Thymus (tissue), 11 donors: ENCODE data around the gene XYLB. TPM values are rescaled to one million over a fixed set of nuclear protein-coding genes. Genes with fewer than 3 reads are reported as not detected.

ENCODE experiments used
- DNase-seq, 9 donors: peaks; one replicate each; pipeline ENCODE4 v3.0.0-alpha.2; 2013; ENCODE audit warnings: low spot score in 9 of 9, low read depth in 6 of 9, missing footprints in 1 of 9
- H3K27ac ChIP-seq, 2 donors: one replicate each; pipeline ENCODE4 v1.5.1; 2013; ENCODE audit warnings: control low read depth in 1 of 2, low read depth in 1 of 2, low read length in 1 of 2, mild to moderate bottlenecking in 1 of 2, moderate library complexity in 1 of 2
- H3K27me3 ChIP-seq, 2 donors: one replicate each; pipeline ENCODE4 v1.5.1; 2013; ENCODE audit warnings: low read length in 1 of 2; ENCODE audit not compliant: control insufficient read depth in 2 of 2, insufficient read depth in 1 of 2
- H3K36me3 ChIP-seq, 2 donors: one replicate each; pipeline ENCODE4 v1.5.1; 2013; ENCODE audit warnings: low read length in 1 of 2, mild to moderate bottlenecking in 1 of 2, moderate library complexity in 1 of 2; ENCODE audit not compliant: control insufficient read depth in 2 of 2, insufficient read depth in 2 of 2
- H3K4me1 ChIP-seq, 2 donors: one replicate each; pipeline ENCODE4 v1.5.1; 2013; ENCODE audit warnings: low read length in 2 of 2; ENCODE audit not compliant: control insufficient read depth in 2 of 2, insufficient read depth in 2 of 2
- H3K4me3 ChIP-seq, 2 donors: one replicate each; pipeline ENCODE4 v1.5.1; 2013; ENCODE audit warnings: low read length in 2 of 2, control low read depth in 1 of 2, mild to moderate bottlenecking in 1 of 2
- H3K9me3 ChIP-seq, 2 donors: one replicate each; pipeline ENCODE4 v1.5.1; 2013; ENCODE audit warnings: low read length in 1 of 2, mild to moderate bottlenecking in 1 of 2; ENCODE audit not compliant: control insufficient read depth in 2 of 2, insufficient read depth in 1 of 2
- WGBS: extraction: QIAGEN DNeasy Blood & Tissue Kit; methylation state at CpG from one replicate; pipeline ENCODE4 v1.1.7; 2013; 5-methylcytosine and 5-hydroxymethylcytosine counted together
- polyA plus RNA-seq: library from polyadenylated mRNA; stranded (reverse); fragments of 200-250 nt; gene quantifications from one replicate; pipeline ENCODE4 v1.2.3, GENCODE V29; 2013
- total RNA-seq: library from RNA; stranded (reverse); fragments of 120-200 nt; gene quantifications from one replicate; pipeline ENCODE4 v1.2.4, GENCODE V29; 2013
- donor health status: healthy.

Gene XYLB
- total and polyA plus RNA-seq, 2 donors, result 0.43 to 2.2 TPM

DNA sequence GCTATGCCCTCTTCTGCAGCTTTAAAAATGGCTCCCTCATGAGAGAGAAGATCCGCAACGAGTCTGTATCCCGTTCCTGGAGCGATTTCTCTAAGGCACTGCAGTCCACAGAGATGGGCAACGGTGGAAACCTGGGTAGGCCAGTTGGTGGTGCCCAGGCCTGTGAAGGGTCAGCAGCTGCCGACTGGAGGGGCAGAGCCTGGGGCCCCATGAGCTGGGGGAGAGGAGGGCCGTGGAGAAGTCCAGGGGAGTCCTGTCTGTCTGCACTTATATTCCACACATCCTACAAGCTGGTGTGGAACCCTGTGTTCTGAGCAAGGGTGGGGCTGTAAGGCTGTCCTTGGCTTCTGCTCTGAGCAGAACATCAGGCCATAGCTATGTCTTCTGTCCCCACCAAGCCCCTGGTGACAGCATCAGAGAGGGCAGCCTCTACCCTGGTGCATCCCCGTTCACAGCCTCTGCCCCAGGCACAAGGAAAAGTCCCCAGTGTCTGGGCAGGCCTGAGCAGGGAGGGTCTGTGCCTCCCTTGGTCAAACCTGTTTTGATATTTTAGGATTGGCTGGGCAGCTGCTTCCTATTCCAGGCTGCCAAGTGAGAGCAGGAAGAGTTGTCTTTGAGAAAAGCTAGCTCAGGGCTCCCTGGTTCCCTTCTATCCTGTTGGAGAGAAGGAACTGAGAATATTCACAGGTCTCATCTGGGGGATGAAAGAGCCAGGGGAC lies 29.7 kb downstream of the XYLB start:
- Histone ChIP-seq H3K36me3 (peaks cover 8 to 18% of the 10 kb centered on the region in 2 donors), H3K4me3 (no peak overlapping the region), H3K9me3 (peaks cover 0 to 1% of the 10 kb centered on the region in 2 donors), H3K27me3 (no peaks in the 10 kb centered on the region), H3K4me1 (peaks cover 14 to 16% of the 10 kb centered on the region in 2 donors), H3K27ac (no peak overlapping the region)
- 97% methylated on average over 8 of the region's 8 CpGs for WGBS
- no peak for DNase-seq

DNA sequence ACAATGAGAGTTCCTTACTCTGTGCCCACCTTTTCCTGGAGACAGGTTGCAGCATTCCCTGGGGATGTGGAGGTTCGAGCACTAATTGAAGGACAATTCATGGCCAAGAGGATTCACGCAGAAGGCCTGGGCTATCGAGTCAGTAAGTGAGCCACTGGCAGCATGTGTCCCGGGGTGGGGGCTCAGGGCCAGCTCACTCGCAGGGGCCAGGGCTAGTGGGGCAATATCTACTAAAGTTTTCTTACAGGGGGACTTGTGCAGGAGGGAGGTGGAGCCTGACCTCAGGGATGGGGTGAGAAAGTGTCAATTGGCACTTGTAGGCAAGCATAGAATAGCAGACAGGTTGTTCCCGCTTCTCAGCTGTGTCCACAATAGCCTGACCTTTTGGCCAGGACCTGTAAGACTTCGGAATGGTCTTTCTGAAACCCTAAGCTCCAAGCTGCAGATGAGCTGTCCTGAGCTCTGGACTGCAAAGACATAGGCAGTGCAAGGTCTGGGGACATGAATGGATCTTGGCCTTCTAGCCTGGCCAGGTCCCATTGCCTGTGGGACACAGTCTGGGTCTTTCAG lies 32.7 kb downstream of the XYLB start:
- Histone ChIP-seq H3K27ac (no peak overlapping the region), H3K9me3 (peaks cover 0 to 1% of the 10 kb centered on the region in 2 donors), H3K36me3 (peaks cover 8 to 18% of the 10 kb centered on the region in 2 donors), H3K4me1 (peaks cover 5 to 7% of the 10 kb centered on the region in 2 donors), H3K4me3 (no peak overlapping the region), H3K27me3 (no peaks in the 10 kb centered on the region)
- WGBS, result 97% methylated on average over 7 of the region's 7 CpGs
- no peak for DNase-seq

DNA sequence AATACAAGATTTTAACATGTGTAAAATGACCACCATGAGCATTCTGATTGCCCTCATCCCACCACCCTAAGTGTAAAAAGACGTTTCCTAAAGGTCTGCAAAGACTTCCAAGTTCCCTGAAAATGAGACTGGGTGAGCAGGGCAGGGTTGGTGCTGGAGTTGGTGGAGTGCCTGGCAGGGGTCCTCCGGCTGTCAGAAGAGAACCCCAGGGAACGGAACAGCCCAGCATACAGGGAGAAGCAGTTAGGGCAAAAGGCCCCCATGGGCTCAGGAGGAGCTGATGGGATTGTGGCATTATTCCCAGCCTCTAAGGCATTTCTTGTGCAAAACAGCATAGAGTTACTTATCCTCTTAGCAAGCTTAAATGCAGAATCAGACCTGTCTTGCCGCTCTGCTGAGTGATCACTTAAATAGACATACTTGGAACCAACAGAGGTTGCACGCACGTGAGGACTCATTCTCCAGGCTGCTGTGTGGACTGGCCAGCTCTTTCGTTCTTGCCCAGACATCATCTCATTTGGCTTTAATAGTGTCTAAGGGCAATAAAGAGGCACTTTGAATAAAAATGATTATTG lies 36.0 kb downstream of the XYLB start:
- no peak overlapping the region for H3K27ac ChIP-seq
- 89% methylated on average over 7 of the region's 7 CpGs for WGBS
- no peak for DNase-seq

DNA sequence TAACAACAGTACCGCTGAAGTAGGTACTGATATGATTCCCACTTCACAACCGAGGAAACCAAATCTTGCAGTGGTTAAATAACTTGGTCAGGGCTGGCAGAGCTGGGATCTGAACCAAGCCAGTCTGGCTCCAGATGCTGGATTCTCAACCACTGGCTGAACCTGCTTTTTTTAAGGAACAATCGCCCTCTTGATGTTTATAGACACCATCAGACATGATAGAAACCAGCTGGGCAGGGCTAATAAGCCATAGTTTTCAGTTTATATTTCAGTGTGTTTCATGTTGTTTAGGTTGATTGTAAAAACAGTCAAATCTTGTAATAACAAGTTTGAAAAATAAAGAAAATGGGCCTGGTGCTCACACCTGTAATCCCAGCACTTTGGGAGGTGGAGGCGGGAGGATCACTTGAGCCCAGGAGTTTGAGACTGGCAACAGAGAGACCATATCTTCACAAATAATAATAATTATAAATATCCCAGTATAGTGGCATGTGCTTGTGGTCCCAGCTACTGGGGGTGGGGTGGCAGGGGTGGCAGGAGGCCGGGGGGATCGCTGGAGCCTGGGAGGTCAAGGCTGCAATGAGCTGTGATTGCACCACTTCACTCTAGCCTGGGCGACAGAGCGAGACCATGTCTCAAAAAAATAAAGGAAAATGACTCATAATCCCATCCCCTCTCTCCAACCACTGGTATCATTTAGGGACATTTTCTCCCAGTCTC lies 36.7 kb downstream of the XYLB start:
- Histone ChIP-seq H3K4me3 (no peak overlapping the region), H3K27ac (no peak overlapping the region), H3K9me3 (peaks cover 1 to 4% of the 10 kb centered on the region in 2 donors), H3K27me3 (no peaks in the 10 kb centered on the region), H3K36me3 (peaks cover 6 to 8% of the 10 kb centered on the region in 2 donors), H3K4me1 (no peaks in the 10 kb centered on the region)
- DNase-seq, result no peak
- 96% methylated on average over 8 of the region's 8 CpGs for WGBS

More for the DNA sequence above, 36.0 kb downstream of the XYLB start:
- H3K4me3 ChIP-seq, result no peak overlapping the region
- H3K4me1 ChIP-seq, result no peaks in the 10 kb centered on the region
- H3K27me3 ChIP-seq, result no peaks in the 10 kb centered on the region
- peaks cover 1 to 4% of the 10 kb centered on the region in 2 donors for H3K9me3 ChIP-seq
- H3K36me3 ChIP-seq, result peaks cover 8 to 11% of the 10 kb centered on the region in 2 donors

DNA sequence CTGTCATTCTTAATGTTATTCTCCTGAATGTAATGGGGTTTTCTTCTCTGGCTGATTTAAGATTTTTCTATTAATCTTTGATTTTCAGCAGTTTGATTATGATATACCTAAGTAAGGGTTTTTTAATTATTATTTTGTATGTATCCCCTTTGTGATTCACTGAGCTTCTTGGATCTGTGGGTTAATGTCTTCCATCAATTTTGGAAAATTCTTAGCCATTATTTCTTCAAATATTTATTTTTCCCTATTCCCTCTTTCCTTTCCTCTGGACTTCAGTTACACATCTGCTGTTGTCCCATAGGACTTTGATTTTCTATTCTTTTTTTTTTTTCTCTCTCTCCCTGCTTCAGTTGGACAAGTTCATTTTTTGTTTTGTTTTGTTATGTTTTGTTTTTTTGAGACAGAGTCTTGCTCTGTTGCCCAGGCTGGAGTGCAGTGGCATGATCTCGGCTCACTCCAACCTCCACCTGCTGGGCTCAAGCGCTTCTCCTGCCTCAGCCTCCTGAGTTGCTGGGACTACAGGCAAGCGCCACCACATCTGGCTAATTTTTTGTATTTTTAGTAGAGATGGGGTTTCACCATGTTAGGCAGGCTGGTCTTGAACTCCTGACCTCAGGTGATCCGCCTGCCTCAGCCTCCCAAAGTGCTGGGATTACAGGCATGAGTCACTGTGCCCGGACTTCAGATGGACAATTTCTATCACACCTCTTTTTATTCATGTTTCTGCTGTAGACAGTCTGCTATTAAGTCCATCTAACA lies 40.6 kb downstream of the XYLB start:
- no peak overlapping the region for H3K27ac ChIP-seq
- no peak for DNase-seq
- no peaks in the 10 kb centered on the region for H3K27me3 ChIP-seq
- H3K4me3 ChIP-seq, result no peak overlapping the region
- H3K4me1 ChIP-seq, result no peaks in the 10 kb centered on the region
- no peaks in the 10 kb centered on the region for H3K36me3 ChIP-seq
- WGBS, result 99% methylated on average over 5 of the region's 5 CpGs
- peaks cover 0 to 4% of the 10 kb centered on the region in 2 donors for H3K9me3 ChIP-seq

DNA sequence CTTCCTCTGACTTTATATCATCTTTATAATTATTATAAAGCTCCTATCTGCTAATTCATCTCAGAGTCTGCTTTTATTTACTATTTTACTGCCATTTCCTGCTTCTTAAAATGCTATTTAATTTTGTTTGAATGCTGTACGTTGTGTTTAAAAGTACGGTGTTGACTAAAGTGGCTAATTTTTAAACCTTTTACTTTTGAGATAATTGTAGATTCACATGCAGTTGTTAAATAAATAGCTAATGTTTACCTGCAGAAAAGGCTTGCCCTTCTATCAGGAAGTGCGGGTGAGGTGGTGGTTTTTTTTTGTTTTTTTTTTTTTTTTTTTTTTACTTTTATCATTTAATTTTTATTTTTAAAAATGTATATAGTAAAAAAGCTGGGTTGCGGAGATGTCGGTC lies 41.3 kb downstream of the XYLB start:
- 88% methylated on average over 5 of the region's 5 CpGs for WGBS
- no peaks in the 10 kb centered on the region for H3K27me3 ChIP-seq
- H3K9me3 ChIP-seq, result peaks cover 0 to 4% of the 10 kb centered on the region in 2 donors
- no peak for DNase-seq
- no peak overlapping the region for H3K4me3 ChIP-seq
- no peaks in the 10 kb centered on the region for H3K4me1 ChIP-seq
- H3K27ac ChIP-seq, result no peak overlapping the region
- H3K36me3 ChIP-seq, result no peaks in the 10 kb centered on the region

DNA sequence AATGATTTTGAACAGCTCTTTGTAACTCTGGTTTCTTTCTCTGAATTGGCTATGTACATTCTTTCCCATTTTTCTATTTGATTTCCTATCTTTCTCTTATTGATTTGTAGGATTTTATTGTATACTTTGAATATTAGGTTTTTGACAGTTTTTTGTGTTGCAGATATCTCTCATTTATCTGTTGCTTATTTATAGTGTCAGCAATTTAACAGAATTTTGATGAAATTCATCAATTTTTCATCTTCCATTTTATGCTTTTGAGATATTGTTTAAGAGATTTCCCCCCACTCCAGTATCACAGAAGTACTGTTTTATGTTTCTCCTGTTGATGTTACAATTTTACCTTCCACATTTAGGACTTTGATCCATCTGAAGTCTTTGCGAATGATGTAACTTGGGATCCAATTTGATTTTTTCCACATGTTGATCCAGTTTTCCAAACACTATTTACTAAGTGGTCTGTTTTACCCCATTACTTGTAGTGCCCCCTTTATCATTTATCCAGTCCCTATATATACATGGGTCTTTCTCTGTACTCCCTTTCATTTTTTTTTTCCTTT lies 46.1 kb downstream of the XYLB start:
- Histone ChIP-seq H3K36me3 (peaks cover 0 to 6% of the 10 kb centered on the region in 2 donors), H3K4me1 (no peaks in the 10 kb centered on the region), H3K4me3 (no peak overlapping the region), H3K27me3 (no peaks in the 10 kb centered on the region), H3K27ac (no peak overlapping the region), H3K9me3 (no peaks in the 10 kb centered on the region)
- DNase-seq, result no peak
- WGBS, result 99% methylated on average over 1 of the region's 1 CpG

DNA sequence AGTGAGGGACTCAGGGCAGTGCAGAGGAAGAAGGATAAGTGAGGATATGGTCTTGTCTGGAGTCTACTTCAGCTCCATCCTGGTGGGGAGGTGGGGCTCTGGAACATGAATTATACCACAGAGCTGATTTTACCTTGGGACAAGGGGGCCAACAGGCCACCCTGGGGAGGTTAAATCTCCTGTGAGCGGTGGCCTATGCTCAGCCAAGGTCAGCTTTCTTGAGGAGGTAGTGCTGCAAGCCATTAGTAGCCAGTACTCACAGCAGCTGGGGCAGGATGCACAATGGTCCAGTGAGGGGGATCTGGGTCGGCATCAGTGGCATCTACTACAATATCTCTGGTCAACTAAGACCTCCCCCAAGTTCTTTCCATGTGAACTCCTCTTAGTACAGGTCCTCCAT lies 49.7 kb downstream of the XYLB start:
- no peak overlapping the region for H3K27ac ChIP-seq
- no peaks in the 10 kb centered on the region for H3K27me3 ChIP-seq
- 98% methylated on average over 2 of the region's 2 CpGs for WGBS
- no peaks in the 10 kb centered on the region for H3K9me3 ChIP-seq
- H3K36me3 ChIP-seq, result peaks cover 0 to 11% of the 10 kb centered on the region in 2 donors
- H3K4me3 ChIP-seq, result no peak overlapping the region
- no peaks in the 10 kb centered on the region for H3K4me1 ChIP-seq
- DNase-seq, result no peak
